ENCODE data around the gene RAB4B.
"Not testable (repeated sequence)": the region's sequence is repeated elsewhere in the genome, so short reads cannot be mapped to it uniquely, and the experiment has no call there.

RAB4B gene

GRCh38 chr19:40805258-40805868, 27.3 kb downstream of the RAB4B start:
- DNase-seq = no peak

- DNase-seq = peak; percentile 81
Observed at GRCh38 chr19:40806423-40807146, 28.5 kb downstream of the RAB4B start.

GRCh38 chr19:40807147-40808020, 29.3 kb downstream of the RAB4B start:
- no peak for DNase-seq

GRCh38 chr19:40808021-40808325, 29.9 kb downstream of the RAB4B start:
- DNase-seq = no peak

GRCh38 chr19:40808497-40808896, 30.4 kb downstream of the RAB4B start:
- DNase-seq = no peak

GRCh38 chr19:40809358-40810086, 31.5 kb downstream of the RAB4B start:
- DNase-seq = no peak

GRCh38 chr19:40810160-40810559, 32.1 kb downstream of the RAB4B start:
- DNase-seq = no peak

GRCh38 chr19:40810649-40811408, 32.8 kb downstream of the RAB4B start:
- not testable (repeated sequence) for DNase-seq

- no peak for DNase-seq
Observed at GRCh38 chr19:40811478-40812341, 33.7 kb downstream of the RAB4B start.

- not testable (repeated sequence) for DNase-seq
Observed at GRCh38 chr19:40812571-40812970, 34.5 kb downstream of the RAB4B start.

- DNase-seq = no peak
Observed at GRCh38 chr19:40813182-40813581, 35.1 kb downstream of the RAB4B start.

GRCh38 chr19:40815223-40815622, 37.2 kb downstream of the RAB4B start:
- no peak for DNase-seq

GRCh38 chr19:40818480-40819399, 40.7 kb downstream of the RAB4B start:
- not testable (repeated sequence) for DNase-seq

- not testable (repeated sequence) for DNase-seq
Observed at GRCh38 chr19:40819479-40820234, 41.6 kb downstream of the RAB4B start.

GRCh38 chr19:40822161-40822560, 44.1 kb downstream of the RAB4B start:
- DNase-seq = no peak

GRCh38 chr19:40822704-40823553, 44.9 kb downstream of the RAB4B start:
- not testable (repeated sequence) for DNase-seq

GRCh38 chr19:40824916-40825315, 46.9 kb downstream of the RAB4B start:
- not testable (repeated sequence) for DNase-seq

- not testable (repeated sequence) for DNase-seq
Observed at GRCh38 chr19:40825460-40826095, 47.5 kb downstream of the RAB4B start.
